Gastrocnemius medialis (tissue), 4 donors: Measurements from ENCODE around the gene RPS6KB2.

Source experiments
- POLR2A ChIP-seq, 2 donors: fragments of 450-650 bp; IDR thresholded peaks; one replicate each; pipeline ENCODE4 v1.6.1; 2017; ENCODE audit warnings: antibody characterized with exemption in 2 of 2, mild to moderate bottlenecking in 2 of 2, moderate library complexity in 2 of 2
- TF ChIP-seq, protein P1 (sequence below), 5 experiments: fragments of 450-650 bp in 3 of 5; fragments of 200-600 bp in 2 of 5; sonication (generic) in 2 of 5; IDR thresholded peaks in 4 of 5; conservative IDR thresholded peaks in 1 of 5; 1 replicate in 4 of 5; 2 replicates in 1 of 5; pipeline ENCODE4 v1.5.1; 2016 to 2019; ENCODE audit warnings: antibody characterized with exemption in 5 of 5, mild to moderate bottlenecking in 3 of 5, moderate library complexity in 3 of 5

GRCh38 chr11:67432655-67433349 is 4.5 kb downstream of the RPS6KB2 start:
- TF ChIP-seq, protein P1, sequence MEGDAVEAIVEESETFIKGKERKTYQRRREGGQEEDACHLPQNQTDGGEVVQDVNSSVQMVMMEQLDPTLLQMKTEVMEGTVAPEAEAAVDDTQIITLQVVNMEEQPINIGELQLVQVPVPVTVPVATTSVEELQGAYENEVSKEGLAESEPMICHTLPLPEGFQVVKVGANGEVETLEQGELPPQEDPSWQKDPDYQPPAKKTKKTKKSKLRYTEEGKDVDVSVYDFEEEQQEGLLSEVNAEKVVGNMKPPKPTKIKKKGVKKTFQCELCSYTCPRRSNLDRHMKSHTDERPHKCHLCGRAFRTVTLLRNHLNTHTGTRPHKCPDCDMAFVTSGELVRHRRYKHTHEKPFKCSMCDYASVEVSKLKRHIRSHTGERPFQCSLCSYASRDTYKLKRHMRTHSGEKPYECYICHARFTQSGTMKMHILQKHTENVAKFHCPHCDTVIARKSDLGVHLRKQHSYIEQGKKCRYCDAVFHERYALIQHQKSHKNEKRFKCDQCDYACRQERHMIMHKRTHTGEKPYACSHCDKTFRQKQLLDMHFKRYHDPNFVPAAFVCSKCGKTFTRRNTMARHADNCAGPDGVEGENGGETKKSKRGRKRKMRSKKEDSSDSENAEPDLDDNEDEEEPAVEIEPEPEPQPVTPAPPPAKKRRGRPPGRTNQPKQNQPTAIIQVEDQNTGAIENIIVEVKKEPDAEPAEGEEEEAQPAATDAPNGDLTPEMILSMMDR (IDR thresholded peaks at IDR 0.05 in 4 of 5, conservative IDR thresholded peaks at IDR 0.05 in 1 of 5), result no peak
- TF ChIP-seq POLR2A (IDR thresholded peaks at IDR 0.05), result no peak
